PC-3 (cell line): ENCODE data around the gene NCR1. TPM values are rescaled to one million over a fixed set of nuclear protein-coding genes. Genes with fewer than 3 reads are reported as not detected.
"Not testable (repeated sequence)": the region's sequence is repeated elsewhere in the genome, so short reads cannot be mapped to it uniquely, and the experiment has no call there.

Source experiments
- ATAC-seq: fragments of 200-7000 bp; cut with Tn5 transposase; 2 replicates; pipeline ENCODE4 v1.9.1; 2020; ENCODE audit warnings: mild to moderate bottlenecking, moderate library complexity
- BruUV-seq: library from RNA; stranded (reverse); fragments of 400-500 nt; replicated peaks from 2 replicates; lab custom pipeline; 2021; lab: Mats Ljungman, UMichigan
- CTCF ChIA-PET: fragments of 300-600 bp; sonication (Branson Sonifier 250); formaldehyde crosslinking; loops from one replicate; lab custom pipeline; 2022; ENCODE audit warnings: antibody characterized with exemption; lab: Charles Lee
- POLR2A ChIA-PET: fragments of 300-600 bp; sonication (Branson Sonifier 250); formaldehyde crosslinking; loops from one replicate; lab custom pipeline; 2022; ENCODE audit warnings: antibody characterized with exemption; ENCODE audit not compliant: unreplicated experiment; lab: Charles Lee
- DNase-seq: peaks from one replicate; pipeline ENCODE4 v3.0.0-alpha.2; 2015
- H2AFZ ChIP-seq: fragments of 300-600 bp; sonication (generic); 2 replicates; pipeline ENCODE4 v1.6.0; 2016; ENCODE audit warnings: antibody characterized with exemption, low read length
- H3F3A ChIP-seq: fragments of 300-600 bp; sonication (generic); one replicate; pipeline ENCODE4 v1.6.0; 2017; ENCODE audit warnings: antibody characterized with exemption, low read length, control low read depth, mild to moderate bottlenecking; ENCODE audit not compliant: unreplicated experiment
- H3K27ac ChIP-seq: fragments of 300-600 bp; sonication (generic); 2 replicates; pipeline ENCODE4 v1.5.1; 2016; ENCODE audit warnings: mild to moderate bottlenecking, low read length
- H3K27me3 ChIP-seq: fragments of 300-600 bp; sonication (generic); 2 replicates; pipeline ENCODE4 v1.6.1; 2016; ENCODE audit warnings: low read length, mixed read lengths
- H3K36me3 ChIP-seq: fragments of 300-600 bp; sonication (generic); 2 replicates; pipeline ENCODE4 v1.6.1; 2016; ENCODE audit warnings: low read depth, mixed run types, low read length, mixed read lengths
- H3K4me1 ChIP-seq: fragments of 300-600 bp; sonication (generic); 2 replicates; pipeline ENCODE4 v1.5.1; 2016; ENCODE audit warnings: low read length; ENCODE audit not compliant: insufficient read depth
- H3K4me2 ChIP-seq: fragments of 300-600 bp; sonication (generic); 2 replicates; pipeline ENCODE4 v1.6.0; 2016; ENCODE audit warnings: low read length
- H3K4me3 ChIP-seq: fragments of 300-600 bp; sonication (generic); 2 replicates; pipeline ENCODE4 v1.5.1; 2016; ENCODE audit warnings: mild to moderate bottlenecking, low read length, mixed read lengths
- H3K79me2 ChIP-seq: fragments of 300-600 bp; sonication (generic); 2 replicates; pipeline ENCODE4 v1.6.1; 2017; ENCODE audit warnings: low read length, mixed read lengths
- H3K9ac ChIP-seq: fragments of 300-600 bp; sonication (generic); 2 replicates; pipeline ENCODE4 v1.6.0; 2016; ENCODE audit warnings: mild to moderate bottlenecking, low read length
- H3K9me2 ChIP-seq: fragments of 300-600 bp; sonication (generic); replicated peaks from 2 replicates; pipeline ENCODE4 v1.6.1; 2016; ENCODE audit warnings: mixed run types, low read length, mixed read lengths
- H3K9me3 ChIP-seq: fragments of 300-600 bp; sonication (generic); 2 replicates; pipeline ENCODE4 v1.6.1; 2016; ENCODE audit warnings: low read length, mixed read lengths
- H4K20me1 ChIP-seq: fragments of 300-600 bp; sonication (generic); 2 replicates; pipeline ENCODE4 v1.6.1; 2016; ENCODE audit warnings: low read length, mixed read lengths
- EZH2 ChIP-seq: fragments of 300-600 bp; sonication (generic); IDR thresholded peaks from one replicate; pipeline ENCODE4 v1.6.1; 2017; ENCODE audit warnings: antibody characterized with exemption, mild to moderate bottlenecking, low read length; ENCODE audit not compliant: unreplicated experiment
- EZH2phosphoT487 ChIP-seq: fragments of 300-600 bp; sonication (generic); IDR thresholded peaks from 2 replicates; pipeline ENCODE4 v1.6.1; 2018; ENCODE audit warnings: mild to moderate bottlenecking, antibody characterized with exemption, low read length, borderline replicate concordance
- intact Hi-C: fragments of 100-400 bp; cut with micrococcal nuclease; formaldehyde crosslinking; loops from 2 replicates; pipeline ENCODE4 v1.9.0; 2023
- total RNA-seq: library from RNA; depleted of rRNA; stranded (reverse); fragments of >200 nt; gene quantifications from 2 replicates; pipeline ENCODE4 v1.2.3, GENCODE V29; 2014
- TF ChIP-seq, protein P1 (sequence below): fragments of 300-600 bp; sonication (generic); conservative IDR thresholded peaks from 2 replicates; pipeline ENCODE4 v1.5.1; 2017; ENCODE audit warnings: antibody characterized with exemption, low read depth, mild to moderate bottlenecking, low read length

Gene NCR1
- total RNA-seq, 1 experiment from 2014 or later: not detected

DNA sequence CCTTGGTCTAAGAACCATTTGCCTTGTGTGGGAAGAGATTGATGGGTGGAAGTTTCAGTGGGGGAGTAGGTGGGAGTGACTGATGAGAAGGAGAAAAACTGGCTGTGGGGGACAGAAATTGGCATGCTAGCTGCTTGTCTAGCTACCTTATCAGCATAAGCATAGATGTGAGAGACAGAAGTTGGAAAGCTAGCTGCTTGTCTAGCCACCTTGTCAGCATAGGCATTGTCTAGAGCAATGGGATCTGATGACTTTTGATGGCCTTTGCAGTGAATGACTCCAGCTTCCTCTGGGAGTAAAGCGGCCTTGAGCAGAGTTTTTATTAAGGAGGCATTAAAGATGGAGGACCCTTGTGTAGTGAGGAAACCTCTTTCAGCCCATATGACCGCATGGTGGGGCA lies 9.9 kb upstream of the NCR1 start:
- Histone ChIP-seq H3K36me3 (no peaks in the 10 kb centered on the region), H3K9me2 (no peaks in the 10 kb centered on the region), H3K9ac (no peak overlapping the region), H3K4me1 (no peaks in the 10 kb centered on the region), H2AFZ (no peak overlapping the region), H3F3A (no peaks in the 10 kb centered on the region), H3K27me3 (peaks cover 55% of the 10 kb centered on the region), H3K4me2 (no peak overlapping the region), H4K20me1 (no peaks in the 10 kb centered on the region), H3K9me3 (no peaks in the 10 kb centered on the region), H3K79me2 (no peaks in the 10 kb centered on the region), H3K27ac (no peak overlapping the region), H3K4me3 (no peak overlapping the region)
- POLR2A ChIA-PET: no interaction called here
- BruUV-seq: no TSS peak
- intact Hi-C loops: no loop called here
- CTCF ChIA-PET: no interaction called here
- DNase-seq (no peak), ATAC-seq (no peak)
- TF ChIP-seq EZH2 (no peak), EZH2phosphoT487 (no peak)
- TF ChIP-seq, protein P1, sequence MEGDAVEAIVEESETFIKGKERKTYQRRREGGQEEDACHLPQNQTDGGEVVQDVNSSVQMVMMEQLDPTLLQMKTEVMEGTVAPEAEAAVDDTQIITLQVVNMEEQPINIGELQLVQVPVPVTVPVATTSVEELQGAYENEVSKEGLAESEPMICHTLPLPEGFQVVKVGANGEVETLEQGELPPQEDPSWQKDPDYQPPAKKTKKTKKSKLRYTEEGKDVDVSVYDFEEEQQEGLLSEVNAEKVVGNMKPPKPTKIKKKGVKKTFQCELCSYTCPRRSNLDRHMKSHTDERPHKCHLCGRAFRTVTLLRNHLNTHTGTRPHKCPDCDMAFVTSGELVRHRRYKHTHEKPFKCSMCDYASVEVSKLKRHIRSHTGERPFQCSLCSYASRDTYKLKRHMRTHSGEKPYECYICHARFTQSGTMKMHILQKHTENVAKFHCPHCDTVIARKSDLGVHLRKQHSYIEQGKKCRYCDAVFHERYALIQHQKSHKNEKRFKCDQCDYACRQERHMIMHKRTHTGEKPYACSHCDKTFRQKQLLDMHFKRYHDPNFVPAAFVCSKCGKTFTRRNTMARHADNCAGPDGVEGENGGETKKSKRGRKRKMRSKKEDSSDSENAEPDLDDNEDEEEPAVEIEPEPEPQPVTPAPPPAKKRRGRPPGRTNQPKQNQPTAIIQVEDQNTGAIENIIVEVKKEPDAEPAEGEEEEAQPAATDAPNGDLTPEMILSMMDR: no peak

DNA sequence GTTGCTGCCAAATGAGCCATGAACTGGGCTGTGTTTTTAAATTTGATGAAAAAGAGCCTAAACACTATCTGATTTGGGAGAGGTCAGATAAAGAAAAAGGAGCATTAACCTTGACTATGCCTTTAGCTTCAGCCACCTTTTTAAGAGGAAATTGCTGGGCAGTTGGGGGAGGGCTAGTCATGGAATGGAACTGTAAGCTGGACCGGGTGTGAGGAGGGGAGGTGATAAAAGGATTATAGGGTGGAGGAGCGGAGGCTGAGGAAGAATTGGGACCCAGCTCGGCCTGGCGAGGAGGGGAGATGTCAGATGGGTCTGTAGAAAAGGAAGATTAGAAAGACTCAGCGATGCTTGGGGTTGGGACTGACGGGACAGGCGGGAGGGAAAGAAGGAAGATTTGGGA lies 7.3 kb upstream of the NCR1 start:
- H3K9me2 ChIP-seq, H2AFZ ChIP-seq, H3K79me2 ChIP-seq, H4K20me1 ChIP-seq, H3K9ac ChIP-seq, BruUV-seq, intact Hi-C loops, DNase-seq, POLR2A ChIA-PET, H3K4me2 ChIP-seq, H3K4me3 ChIP-seq, H3K36me3 ChIP-seq, H3K4me1 ChIP-seq, H3F3A ChIP-seq, ATAC-seq, H3K27ac ChIP-seq, H3K9me3 ChIP-seq, CTCF ChIA-PET: not testable (repeated sequence)
- peaks cover 45% of the 10 kb centered on the region for H3K27me3 ChIP-seq

DNA sequence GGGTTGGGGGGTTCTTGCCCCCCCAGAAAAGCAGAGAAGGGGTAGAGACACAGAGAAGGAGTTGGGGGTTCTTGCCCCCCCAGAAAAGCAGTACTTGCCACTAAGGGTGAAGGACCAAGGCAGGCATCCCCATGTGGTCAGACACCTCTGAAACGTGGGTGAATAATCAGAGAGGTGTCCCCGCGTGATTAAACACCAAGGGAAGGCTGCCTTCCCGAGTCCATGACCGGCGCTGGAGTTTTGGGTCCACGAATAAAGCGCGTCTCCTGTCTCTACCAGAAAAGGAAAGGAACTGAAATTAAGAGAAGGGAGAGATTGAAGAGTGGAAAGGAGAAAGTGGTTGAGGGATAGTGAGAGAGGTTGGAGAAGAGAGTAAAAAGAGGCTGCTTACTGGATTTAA lies 6.3 kb upstream of the NCR1 start:
- H3K9me3 ChIP-seq, H3K4me3 ChIP-seq, DNase-seq, H3K9ac ChIP-seq, H3F3A ChIP-seq, H3K36me3 ChIP-seq, intact Hi-C loops, H3K9me2 ChIP-seq, H3K4me2 ChIP-seq, BruUV-seq, H4K20me1 ChIP-seq, H3K4me1 ChIP-seq, CTCF ChIA-PET, H3K27ac ChIP-seq, H3K79me2 ChIP-seq, ATAC-seq, POLR2A ChIA-PET, H2AFZ ChIP-seq: not testable (repeated sequence)
- H3K27me3 ChIP-seq: peaks cover 40% of the 10 kb centered on the region

DNA sequence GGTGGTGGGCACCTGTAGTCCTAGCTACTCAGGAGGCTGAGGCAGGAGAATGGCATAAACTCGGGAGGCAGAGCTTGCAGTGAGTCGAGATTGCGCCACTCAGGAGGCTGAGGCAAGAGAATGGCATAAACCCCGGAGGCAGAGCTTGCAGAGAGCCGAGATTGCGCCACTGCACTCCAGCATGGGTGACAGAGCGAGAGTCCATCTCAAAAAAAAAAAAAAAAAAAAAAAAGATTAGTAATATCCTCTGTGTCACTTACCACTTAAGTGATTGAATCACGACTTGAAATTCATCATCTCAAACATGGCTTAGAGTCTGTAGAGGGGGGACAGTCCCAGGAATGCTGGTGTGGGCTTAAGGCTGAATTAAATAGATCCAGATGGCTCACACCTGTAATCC lies 4.8 kb upstream of the NCR1 start:
- peak; percentile 46 for DNase-seq
- H3K4me1 ChIP-seq, H3F3A ChIP-seq, ATAC-seq, H3K4me3 ChIP-seq, POLR2A ChIA-PET, H3K9me2 ChIP-seq, H3K9ac ChIP-seq, H4K20me1 ChIP-seq, H3K9me3 ChIP-seq, intact Hi-C loops, H3K4me2 ChIP-seq, H2AFZ ChIP-seq, BruUV-seq, H3K36me3 ChIP-seq, H3K27ac ChIP-seq, H3K79me2 ChIP-seq, CTCF ChIA-PET: not testable (repeated sequence)
- H3K27me3 ChIP-seq: peaks cover 50% of the 10 kb centered on the region
